HepG2 (cell line): ENCODE results near the gene SMAD3. TPM values are rescaled to one million over a fixed set of nuclear protein-coding genes. Genes with fewer than 3 reads are reported as not detected.

Source experiments
- AFF4 ChIP-seq: sonication (generic); formaldehyde crosslinking; IDR thresholded peaks from 2 replicates; pipeline ENCODE4 v1.4.0; 2020; ENCODE audit warnings: missing genetic modification reagents
- ARNT ChIP-seq: fragments of 450-650 bp; IDR thresholded peaks from 2 replicates; pipeline ENCODE4 v1.6.1; 2017
- CEBPB ChIP-seq: IDR thresholded peaks from 2 replicates; pipeline ENCODE4 v1.6.1; 2011; ENCODE audit warnings: low read depth, low read length, improper control_type of control experiment, borderline replicate concordance
- HIC2 ChIP-seq: sonication (generic); formaldehyde crosslinking; IDR thresholded peaks from 2 replicates; pipeline ENCODE4 v1.9.0; 2022; ENCODE audit warnings: low read depth, missing genetic modification reagents
- HOXA9 ChIP-seq: sonication (generic); formaldehyde crosslinking; IDR thresholded peaks from 2 replicates; pipeline ENCODE4 v1.8.1; 2022; ENCODE audit warnings: missing genetic modification reagents, mild to moderate bottlenecking, moderate library complexity, borderline replicate concordance
- JUNB ChIP-seq: sonication (generic); formaldehyde crosslinking; IDR thresholded peaks from 2 replicates; pipeline ENCODE4 v1.8.0; 2022; ENCODE audit warnings: missing genetic modification reagents, mild to moderate bottlenecking, borderline replicate concordance
- NFE2 ChIP-seq: sonication (generic); formaldehyde crosslinking; IDR thresholded peaks from 2 replicates; pipeline ENCODE4 v1.4.0; 2020; ENCODE audit warnings: missing genetic modification reagents
- SYNCRIP ChIP-seq: fragments of 200-400 bp; formaldehyde crosslinking; IDR thresholded peaks from 2 replicates; pipeline ENCODE4 v1.6.1; 2018; ENCODE audit warnings: mild to moderate bottlenecking, low read depth, low read length; ENCODE audit not compliant: insufficient read depth
- TEAD2 ChIP-seq: sonication (generic); formaldehyde crosslinking; IDR thresholded peaks from 2 replicates; pipeline ENCODE4 v1.9.0; 2021; ENCODE audit warnings: missing genetic modification reagents
- ZNF207 ChIP-seq: fragments of 450-650 bp; IDR thresholded peaks from 2 replicates; pipeline ENCODE4 v1.6.1; 2016; ENCODE audit warnings: antibody characterized with exemption, borderline replicate concordance
- ZNF33A ChIP-seq: sonication (generic); formaldehyde crosslinking; IDR thresholded peaks from 2 replicates; pipeline ENCODE4 v1.5.1; 2020; ENCODE audit warnings: missing genetic modification reagents, mild to moderate bottlenecking, moderate library complexity, borderline replicate concordance
- ZNF503 ChIP-seq: sonication (generic); formaldehyde crosslinking; IDR thresholded peaks from 2 replicates; pipeline ENCODE4 v1.4.0; 2020; ENCODE audit warnings: missing genetic modification reagents
- ZSCAN12 ChIP-seq: sonication (generic); formaldehyde crosslinking; IDR thresholded peaks from 2 replicates; pipeline ENCODE4 v1.9.0; 2021; ENCODE audit warnings: mild to moderate bottlenecking, missing genetic modification reagents
- polyA plus RNA-seq, 8 experiments: library from polyadenylated mRNA; depleted of rRNA in 3 of 8; stranded (reverse) in 7 of 8; unstranded in 1 of 8; fragments of >200 nt; fragmentation: Illumina TruSeq in 4 of 8; extraction: Trizol in 4 of 8; gene quantifications; 2 replicates each; pipeline versions ENCODE4 v1.2.1 to v1.2.3, GENCODE V29; 2011 to 2016; ENCODE audit warnings: low read depth in 4 of 8, missing spikeins in 1 of 8, mixed read lengths in 1 of 8; ENCODE audit not compliant: insufficient read depth in 1 of 8
- total RNA-seq, 5 experiments: library from RNA; depleted of rRNA; stranded (reverse); fragments of >200 nt; fragmentation: Illumina TruSeq; extraction: Trizol; gene quantifications; 2 replicates each; pipeline ENCODE4 v1.2.3, GENCODE V29; 2016; ENCODE audit warnings: low read depth in 1 of 5
- TF ChIP-seq, protein P1 (sequence below): IDR thresholded peaks from 2 replicates; pipeline ENCODE4 v1.6.1; 2016; ENCODE audit warnings: low read depth, missing genetic modification reagents, missing compliant biosample characterization

SMAD3 gene
- total and polyA plus RNA-seq, 2 of the 13 experiments (the other 11 are each of a cell fraction or from before 2014, with no cell fraction given): 8.6 to 56.3 TPM

GRCh38 chr15:67048281-67049279, 16.8 kb upstream of the SMAD3 start (continued):
- TF ChIP-seq, protein P1, sequence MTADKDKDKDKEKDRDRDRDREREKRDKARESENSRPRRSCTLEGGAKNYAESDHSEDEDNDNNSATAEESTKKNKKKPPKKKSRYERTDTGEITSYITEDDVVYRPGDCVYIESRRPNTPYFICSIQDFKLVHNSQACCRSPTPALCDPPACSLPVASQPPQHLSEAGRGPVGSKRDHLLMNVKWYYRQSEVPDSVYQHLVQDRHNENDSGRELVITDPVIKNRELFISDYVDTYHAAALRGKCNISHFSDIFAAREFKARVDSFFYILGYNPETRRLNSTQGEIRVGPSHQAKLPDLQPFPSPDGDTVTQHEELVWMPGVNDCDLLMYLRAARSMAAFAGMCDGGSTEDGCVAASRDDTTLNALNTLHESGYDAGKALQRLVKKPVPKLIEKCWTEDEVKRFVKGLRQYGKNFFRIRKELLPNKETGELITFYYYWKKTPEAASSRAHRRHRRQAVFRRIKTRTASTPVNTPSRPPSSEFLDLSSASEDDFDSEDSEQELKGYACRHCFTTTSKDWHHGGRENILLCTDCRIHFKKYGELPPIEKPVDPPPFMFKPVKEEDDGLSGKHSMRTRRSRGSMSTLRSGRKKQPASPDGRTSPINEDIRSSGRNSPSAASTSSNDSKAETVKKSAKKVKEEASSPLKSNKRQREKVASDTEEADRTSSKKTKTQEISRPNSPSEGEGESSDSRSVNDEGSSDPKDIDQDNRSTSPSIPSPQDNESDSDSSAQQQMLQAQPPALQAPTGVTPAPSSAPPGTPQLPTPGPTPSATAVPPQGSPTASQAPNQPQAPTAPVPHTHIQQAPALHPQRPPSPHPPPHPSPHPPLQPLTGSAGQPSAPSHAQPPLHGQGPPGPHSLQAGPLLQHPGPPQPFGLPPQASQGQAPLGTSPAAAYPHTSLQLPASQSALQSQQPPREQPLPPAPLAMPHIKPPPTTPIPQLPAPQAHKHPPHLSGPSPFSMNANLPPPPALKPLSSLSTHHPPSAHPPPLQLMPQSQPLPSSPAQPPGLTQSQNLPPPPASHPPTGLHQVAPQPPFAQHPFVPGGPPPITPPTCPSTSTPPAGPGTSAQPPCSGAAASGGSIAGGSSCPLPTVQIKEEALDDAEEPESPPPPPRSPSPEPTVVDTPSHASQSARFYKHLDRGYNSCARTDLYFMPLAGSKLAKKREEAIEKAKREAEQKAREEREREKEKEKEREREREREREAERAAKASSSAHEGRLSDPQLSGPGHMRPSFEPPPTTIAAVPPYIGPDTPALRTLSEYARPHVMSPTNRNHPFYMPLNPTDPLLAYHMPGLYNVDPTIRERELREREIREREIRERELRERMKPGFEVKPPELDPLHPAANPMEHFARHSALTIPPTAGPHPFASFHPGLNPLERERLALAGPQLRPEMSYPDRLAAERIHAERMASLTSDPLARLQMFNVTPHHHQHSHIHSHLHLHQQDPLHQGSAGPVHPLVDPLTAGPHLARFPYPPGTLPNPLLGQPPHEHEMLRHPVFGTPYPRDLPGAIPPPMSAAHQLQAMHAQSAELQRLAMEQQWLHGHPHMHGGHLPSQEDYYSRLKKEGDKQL (CRISPR knock-in tag): peak; percentile 80
- no peak for TF ChIP-seq HOXA9 (CRISPR knock-in tag)
- no peak for TF ChIP-seq ZNF207
- TF ChIP-seq NFE2: no peak
- no peak for TF ChIP-seq ARNT
- TF ChIP-seq HIC2 (CRISPR knock-in tag): peak; percentile 69; the same call in 1 of the 2 replicates
- no peak for TF ChIP-seq SYNCRIP
- TF ChIP-seq TEAD2 (CRISPR knock-in tag): 0 out of 2 replicates have a peak, but pooled peaks have one; percentile 29
- TF ChIP-seq ZNF33A (CRISPR knock-in tag): no peak
- TF ChIP-seq CEBPB: peak; percentile 96
- 0 out of 2 replicates have a peak, but pooled peaks have one; percentile 21 for TF ChIP-seq AFF4 (CRISPR knock-in tag)
- no peak; the same call in 1 of the 2 replicates for TF ChIP-seq ZSCAN12 (CRISPR knock-in tag)
- TF ChIP-seq ZNF503: peak; percentile 74; the same call in 1 of the 2 replicates
- TF ChIP-seq JUNB (CRISPR knock-in tag): peak; percentile 82; the same call in 1 of the 2 replicates
